Liver (tissue), 9 donors: ENCODE data around the gene IL17RE. TPM values are rescaled to one million over a fixed set of nuclear protein-coding genes. Genes with fewer than 3 reads are reported as not detected.
"Not testable (repeated sequence)": the region's sequence is repeated elsewhere in the genome, so short reads cannot be mapped to it uniquely, and the experiment has no call there.

Source experiments
- DNase-seq: peaks from one replicate; pipeline ENCODE4 v3.0.0-alpha.2; 2017; ENCODE audit warnings: low spot score
- H3K27ac ChIP-seq, 2 donors: one replicate each; pipeline ENCODE4 v1.7.0; 2013; ENCODE audit warnings: inconsistent platforms in 2 of 2, low read length in 2 of 2, control low read depth in 1 of 2, low read depth in 1 of 2, mild to moderate bottlenecking in 1 of 2
- H3K27me3 ChIP-seq, 4 donors: one replicate each; pipeline versions ENCODE4 v1.6.1 to v1.7.0; 2013; ENCODE audit warnings: low read length in 3 of 4, inconsistent platforms in 1 of 4, mild to moderate bottlenecking in 1 of 4, moderate library complexity in 1 of 4; ENCODE audit not compliant: control insufficient read depth in 4 of 4, insufficient read depth in 4 of 4
- H3K36me3 ChIP-seq, 4 donors: one replicate each; pipeline versions ENCODE4 v1.6.1 to v1.7.0; 2013; ENCODE audit warnings: low read length in 3 of 4, mild to moderate bottlenecking in 3 of 4, low read depth in 1 of 4, moderate library complexity in 1 of 4; ENCODE audit not compliant: control insufficient read depth in 4 of 4, insufficient read depth in 3 of 4
- H3K4me1 ChIP-seq, 4 donors: one replicate each; pipeline versions ENCODE4 v1.6.1 to v1.7.0; 2013; ENCODE audit warnings: low read length in 3 of 4, mild to moderate bottlenecking in 3 of 4, moderate library complexity in 1 of 4; ENCODE audit not compliant: control insufficient read depth in 4 of 4, insufficient read depth in 4 of 4
- H3K4me3 ChIP-seq, 3 donors: one replicate each; pipeline versions ENCODE4 v1.6.1 to v1.7.0; 2013; ENCODE audit warnings: low read length in 3 of 3, control low read depth in 1 of 3, low read depth in 1 of 3, mild to moderate bottlenecking in 1 of 3
- H3K9ac ChIP-seq, 2 donors: one replicate each; pipeline ENCODE4 v1.7.0; 2013; ENCODE audit warnings: low read length in 2 of 2, mild to moderate bottlenecking in 2 of 2, moderate library complexity in 2 of 2, control low read depth in 1 of 2, low read depth in 1 of 2
- H3K9me3 ChIP-seq, 4 donors: one replicate each; pipeline versions ENCODE4 v1.6.1 to v1.7.0; 2013; ENCODE audit warnings: low read length in 3 of 4; ENCODE audit not compliant: control insufficient read depth in 4 of 4
- EGR1 ChIP-seq, 2 donors: IDR thresholded peaks; 2 replicates each; pipeline ENCODE4 v1.6.1; 2016 to 2018; ENCODE audit warnings: antibody characterized with exemption in 2 of 2, low read depth in 2 of 2
- FOXA1 ChIP-seq: IDR thresholded peaks from 2 replicates; pipeline ENCODE4 v1.6.1; 2016; ENCODE audit warnings: antibody characterized with exemption
- FOXA2 ChIP-seq: IDR thresholded peaks from 2 replicates; pipeline ENCODE4 v1.6.1; 2016; ENCODE audit warnings: antibody characterized with exemption
- GABPA ChIP-seq, 2 donors: IDR thresholded peaks in 1 of 2; conservative IDR thresholded peaks in 1 of 2; 2 replicates each; pipeline ENCODE4 v1.6.1; 2016; ENCODE audit warnings: antibody characterized with exemption in 2 of 2, mild to moderate bottlenecking in 1 of 2, moderate library complexity in 1 of 2
- JUND ChIP-seq, 2 donors: IDR thresholded peaks; 2 replicates each; pipeline ENCODE4 v1.6.1; 2016; ENCODE audit warnings: antibody characterized with exemption in 2 of 2
- RAD21 ChIP-seq, 2 donors: IDR thresholded peaks; 2 replicates each; pipeline ENCODE4 v1.6.1; 2016; ENCODE audit warnings: antibody characterized with exemption in 2 of 2, mild to moderate bottlenecking in 2 of 2
- RXRA ChIP-seq, 2 donors: IDR thresholded peaks; 2 replicates each; pipeline ENCODE4 v1.6.1; 2017 to 2018; ENCODE audit warnings: antibody characterized with exemption in 2 of 2, mild to moderate bottlenecking in 1 of 2
- SP1 ChIP-seq: IDR thresholded peaks from 2 replicates; pipeline ENCODE4 v1.6.1; 2018; ENCODE audit warnings: antibody characterized with exemption, mild to moderate bottlenecking
- YY1 ChIP-seq: IDR thresholded peaks from 2 replicates; pipeline ENCODE4 v1.6.1; 2016; ENCODE audit warnings: antibody characterized with exemption, mild to moderate bottlenecking
- WGBS: extraction: QIAGEN DNeasy Blood & Tissue Kit; methylation state at CpG from one replicate; pipeline ENCODE4 v1.1.7; 2013; 5-methylcytosine and 5-hydroxymethylcytosine counted together
- polyA plus RNA-seq, 2 donors: library from polyadenylated mRNA; stranded (reverse) in 1 of 2; unstranded in 1 of 2; fragments of 200-250 nt in 1 of 2; fragments of >200 nt in 1 of 2; fragmentation: Nextera tagmentation in 1 of 2; extraction: Ambion mirVana in 1 of 2; gene quantifications; one replicate each; pipeline versions ENCODE4 v1.2.1 to v1.2.3, GENCODE V29; 2013 to 2015
- total RNA-seq, 2 donors: library from RNA; depleted of rRNA; stranded (reverse); fragments of >200 nt; gene quantifications; one replicate each; pipeline ENCODE4 v1.2.3, GENCODE V29; 2014
- TF ChIP-seq, protein P1 (sequence below): fragments of 150-350 bp; IDR thresholded peaks from 2 replicates; pipeline ENCODE4 v1.5.1; 2017; ENCODE audit warnings: improper control_type of control experiment, low read depth, low read length; ENCODE audit not compliant: missing input control
- TF ChIP-seq, protein P2 (sequence below): IDR thresholded peaks from 2 replicates; pipeline ENCODE4 v1.6.1; 2016; ENCODE audit warnings: antibody characterized with exemption
- donor health status: healthy.
- donor health status: healthy.
- donor health status: healthy.
- donor health status: healthy.
- donor health status: healthy.

IL17RE gene
- total and polyA plus RNA-seq, 4 donors, result 0.42 to 2.1 (median 0.90) TPM

DNA sequence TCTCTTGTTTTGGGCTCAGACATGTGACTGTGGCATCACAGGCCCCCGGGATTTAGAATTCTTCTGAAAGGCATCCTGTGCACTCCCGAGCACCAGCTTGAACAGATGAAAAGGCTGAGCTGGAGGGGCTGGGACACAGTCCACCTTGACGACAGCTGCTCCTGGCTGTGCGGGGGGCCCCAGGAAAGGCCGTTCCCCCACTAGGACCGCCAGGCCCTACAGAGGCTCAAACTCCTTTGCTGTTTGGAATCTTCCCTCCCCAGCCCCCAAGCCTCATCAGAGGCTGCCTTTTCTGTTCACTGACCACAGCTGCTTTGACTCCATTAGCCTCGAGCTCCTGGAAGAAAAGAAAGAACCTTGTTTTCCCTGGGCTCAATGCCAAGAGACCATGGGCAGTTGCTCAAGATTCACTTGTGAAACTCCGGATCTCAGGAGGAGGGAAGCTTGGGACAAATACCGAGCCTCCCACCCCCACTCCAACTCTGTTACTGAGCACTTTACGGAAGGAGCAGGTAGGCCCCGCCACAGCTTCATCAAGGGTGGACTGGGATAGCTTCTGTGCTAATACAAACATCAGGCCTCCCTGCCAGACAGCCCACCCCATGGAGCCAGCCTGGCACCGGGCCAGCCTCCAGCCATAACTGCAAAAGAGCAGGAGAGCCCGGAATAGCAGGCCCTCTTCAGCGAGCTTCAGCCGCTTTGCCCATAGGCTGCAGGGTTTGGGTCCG lies 38.3 kb upstream of the IL17RE start:
- H3K9ac ChIP-seq, result no peak overlapping the region
- peaks cover 0 to 8% (median 3%) of the 10 kb centered on the region in 4 donors for H3K4me1 ChIP-seq
- no peak for TF ChIP-seq YY1
- TF ChIP-seq SP1, result no peak
- TF ChIP-seq, protein P1, sequence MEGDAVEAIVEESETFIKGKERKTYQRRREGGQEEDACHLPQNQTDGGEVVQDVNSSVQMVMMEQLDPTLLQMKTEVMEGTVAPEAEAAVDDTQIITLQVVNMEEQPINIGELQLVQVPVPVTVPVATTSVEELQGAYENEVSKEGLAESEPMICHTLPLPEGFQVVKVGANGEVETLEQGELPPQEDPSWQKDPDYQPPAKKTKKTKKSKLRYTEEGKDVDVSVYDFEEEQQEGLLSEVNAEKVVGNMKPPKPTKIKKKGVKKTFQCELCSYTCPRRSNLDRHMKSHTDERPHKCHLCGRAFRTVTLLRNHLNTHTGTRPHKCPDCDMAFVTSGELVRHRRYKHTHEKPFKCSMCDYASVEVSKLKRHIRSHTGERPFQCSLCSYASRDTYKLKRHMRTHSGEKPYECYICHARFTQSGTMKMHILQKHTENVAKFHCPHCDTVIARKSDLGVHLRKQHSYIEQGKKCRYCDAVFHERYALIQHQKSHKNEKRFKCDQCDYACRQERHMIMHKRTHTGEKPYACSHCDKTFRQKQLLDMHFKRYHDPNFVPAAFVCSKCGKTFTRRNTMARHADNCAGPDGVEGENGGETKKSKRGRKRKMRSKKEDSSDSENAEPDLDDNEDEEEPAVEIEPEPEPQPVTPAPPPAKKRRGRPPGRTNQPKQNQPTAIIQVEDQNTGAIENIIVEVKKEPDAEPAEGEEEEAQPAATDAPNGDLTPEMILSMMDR, result no peak
- TF ChIP-seq FOXA1, result no peak
- TF ChIP-seq RAD21 (IDR thresholded peaks at IDR 0.05), result no peak
- no peak for TF ChIP-seq EGR1 (IDR thresholded peaks at IDR 0.05; ENCODE audit: low read depth in 2 of 2)
- TF ChIP-seq GABPA (IDR thresholded peaks at IDR 0.05 in 1 of 2, conservative IDR thresholded peaks at IDR 0.05 in 1 of 2), result no peak
- TF ChIP-seq JUND (IDR thresholded peaks at IDR 0.05), result no peak
- TF ChIP-seq RXRA (IDR thresholded peaks at IDR 0.05), result no peak
- TF ChIP-seq FOXA2, result no peak
- H3K9me3 ChIP-seq, result no peaks in the 10 kb centered on the region
- H3K27ac ChIP-seq, result no peak overlapping the region
- WGBS, result 82% methylated on average over 16 of the region's 16 CpGs
- H3K27me3 ChIP-seq, result no peaks in the 10 kb centered on the region
- H3K36me3 ChIP-seq, result no peaks in the 10 kb centered on the region
- no peak for DNase-seq
- H3K4me3 ChIP-seq, result no peak overlapping the region

DNA sequence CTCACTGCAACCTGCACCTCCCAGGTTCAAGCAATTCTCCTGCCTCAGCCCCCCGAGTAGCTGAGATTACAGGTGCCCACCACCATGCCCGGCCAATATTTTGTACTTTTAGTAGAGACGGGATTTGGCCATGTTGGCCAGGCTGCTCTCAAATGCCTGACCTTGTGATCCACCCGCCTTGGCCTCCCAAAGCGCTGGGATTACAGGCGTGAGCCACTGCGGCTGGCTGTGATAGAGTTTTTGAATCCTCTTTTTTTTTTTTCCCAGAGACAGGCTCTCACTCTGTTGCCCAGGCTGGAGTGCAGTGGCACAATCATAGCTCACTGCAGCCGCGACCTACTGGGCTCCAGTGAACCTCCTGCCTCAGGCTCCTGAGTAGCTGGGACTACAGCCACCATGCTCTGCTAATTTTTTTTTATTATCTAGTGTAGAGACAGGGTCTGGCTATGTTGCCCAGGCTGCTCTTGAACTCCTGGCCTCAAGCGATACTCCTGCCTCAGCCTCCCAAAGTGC lies 37.5 kb upstream of the IL17RE start:
- not testable (repeated sequence) for DNase-seq, H3K27ac ChIP-seq, H3K9ac ChIP-seq, H3K27me3 ChIP-seq, H3K9me3 ChIP-seq, H3K36me3 ChIP-seq, H3K4me3 ChIP-seq, H3K4me1 ChIP-seq
- 93% methylated on average over 10 of the region's 10 CpGs for WGBS

DNA sequence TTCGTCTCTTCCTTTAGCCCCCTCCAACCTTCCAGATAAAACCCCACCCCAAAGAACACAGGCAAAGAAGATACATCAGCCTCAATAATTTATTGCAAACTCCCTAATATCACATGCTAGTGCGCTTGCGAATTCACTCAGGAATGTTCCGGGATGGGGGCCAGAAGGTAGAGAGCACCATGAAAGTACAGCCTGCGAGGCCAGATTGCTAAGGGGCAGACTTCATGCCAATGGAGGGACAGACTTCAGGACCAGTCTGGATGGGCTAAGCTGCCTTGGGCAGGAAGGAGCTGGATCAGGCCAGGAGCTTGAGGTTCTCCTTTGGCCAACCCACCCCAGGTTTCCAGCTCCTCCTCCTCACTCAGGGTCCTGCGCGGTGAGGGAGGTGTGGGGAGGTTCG lies 36.0 kb upstream of the IL17RE start:
- no peak for DNase-seq
- peaks cover 0 to 8% (median 3%) of the 10 kb centered on the region in 4 donors for H3K4me1 ChIP-seq
- WGBS, result 96% methylated on average over 8 of the region's 8 CpGs
- no peak overlapping the region for H3K9ac ChIP-seq
- no peaks in the 10 kb centered on the region for H3K27me3 ChIP-seq
- H3K27ac ChIP-seq, result no peak overlapping the region
- no peaks in the 10 kb centered on the region for H3K36me3 ChIP-seq
- TF ChIP-seq SP1, result no peak
- no peak for TF ChIP-seq EGR1 (IDR thresholded peaks at IDR 0.05; ENCODE audit: low read depth in 2 of 2)
- TF ChIP-seq, protein P1, result no peak
- TF ChIP-seq, protein P2, sequence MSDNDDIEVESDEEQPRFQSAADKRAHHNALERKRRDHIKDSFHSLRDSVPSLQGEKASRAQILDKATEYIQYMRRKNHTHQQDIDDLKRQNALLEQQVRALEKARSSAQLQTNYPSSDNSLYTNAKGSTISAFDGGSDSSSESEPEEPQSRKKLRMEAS, result no peak
- TF ChIP-seq RAD21 (IDR thresholded peaks at IDR 0.05), result no peak
- H3K9me3 ChIP-seq, result no peaks in the 10 kb centered on the region
- no peak overlapping the region for H3K4me3 ChIP-seq
